NCI-H69 (cell line): Measurements from ENCODE around the gene PLA2G6.

Source experiments
- DNase-seq: peaks from one replicate; lab custom pipeline; 2025; lab: John Stamatoyannopoulos, UW

PLA2G6 gene

GRCh38 chr22:38110863-38111852 is 70.5 kb downstream of the PLA2G6 start:
- no peak for DNase-seq

- no peak for DNase-seq
Observed at GRCh38 chr22:38110008-38110862, 71.4 kb downstream of the PLA2G6 start, which contains the start of gene BAIAP2L2. TSS of gene BAIAP2L2 (minus strand) at chr22:38110684. CDS start at chr22:38110525, 159 bp downstream.

GRCh38 chr22:38109371-38110001 is 72.1 kb downstream of the PLA2G6 start:
- peak; percentile 46 for DNase-seq

GRCh38 chr22:38108561-38109319 is 72.9 kb downstream of the PLA2G6 start:
- DNase-seq, result no peak

- DNase-seq, result peak; percentile 39
Observed at GRCh38 chr22:38107692-38108515, 73.7 kb downstream of the PLA2G6 start.

GRCh38 chr22:38106814-38107578 is 74.6 kb downstream of the PLA2G6 start:
- DNase-seq, result no peak

GRCh38 chr22:38104084-38104483 is 77.5 kb downstream of the PLA2G6 start:
- DNase-seq, result peak; percentile 69

- no peak for DNase-seq
Observed at GRCh38 chr22:38103641-38104040, 78.0 kb downstream of the PLA2G6 start.

GRCh38 chr22:38098410-38099249 is 83.0 kb downstream of the PLA2G6 start:
- DNase-seq, result no peak

GRCh38 chr22:38097557-38098409 is 83.8 kb downstream of the PLA2G6 start:
- DNase-seq, result no peak

GRCh38 chr22:38097058-38097457 is 84.6 kb downstream of the PLA2G6 start:
- DNase-seq, result no peak

- no peak for DNase-seq
Observed at GRCh38 chr22:38089474-38089851, 92.2 kb downstream of the PLA2G6 start.

GRCh38 chr22:38088629-38089473 is 92.8 kb downstream of the PLA2G6 start:
- peak; percentile 83 for DNase-seq

- no peak for DNase-seq
Observed at GRCh38 chr22:38087855-38088254, 93.8 kb downstream of the PLA2G6 start.

- DNase-seq, result no peak
Observed at GRCh38 chr22:38086942-38087341, 94.7 kb downstream of the PLA2G6 start.

- DNase-seq, result no peak
Observed at GRCh38 chr22:38086001-38086845, 95.4 kb downstream of the PLA2G6 start.
